Measurements from ENCODE around the gene BRCA1.
"Not testable (repeated sequence)": the region's sequence is repeated elsewhere in the genome, so short reads cannot be mapped to it uniquely, and the experiment has no call there.

The BRCA1 gene

DNA sequence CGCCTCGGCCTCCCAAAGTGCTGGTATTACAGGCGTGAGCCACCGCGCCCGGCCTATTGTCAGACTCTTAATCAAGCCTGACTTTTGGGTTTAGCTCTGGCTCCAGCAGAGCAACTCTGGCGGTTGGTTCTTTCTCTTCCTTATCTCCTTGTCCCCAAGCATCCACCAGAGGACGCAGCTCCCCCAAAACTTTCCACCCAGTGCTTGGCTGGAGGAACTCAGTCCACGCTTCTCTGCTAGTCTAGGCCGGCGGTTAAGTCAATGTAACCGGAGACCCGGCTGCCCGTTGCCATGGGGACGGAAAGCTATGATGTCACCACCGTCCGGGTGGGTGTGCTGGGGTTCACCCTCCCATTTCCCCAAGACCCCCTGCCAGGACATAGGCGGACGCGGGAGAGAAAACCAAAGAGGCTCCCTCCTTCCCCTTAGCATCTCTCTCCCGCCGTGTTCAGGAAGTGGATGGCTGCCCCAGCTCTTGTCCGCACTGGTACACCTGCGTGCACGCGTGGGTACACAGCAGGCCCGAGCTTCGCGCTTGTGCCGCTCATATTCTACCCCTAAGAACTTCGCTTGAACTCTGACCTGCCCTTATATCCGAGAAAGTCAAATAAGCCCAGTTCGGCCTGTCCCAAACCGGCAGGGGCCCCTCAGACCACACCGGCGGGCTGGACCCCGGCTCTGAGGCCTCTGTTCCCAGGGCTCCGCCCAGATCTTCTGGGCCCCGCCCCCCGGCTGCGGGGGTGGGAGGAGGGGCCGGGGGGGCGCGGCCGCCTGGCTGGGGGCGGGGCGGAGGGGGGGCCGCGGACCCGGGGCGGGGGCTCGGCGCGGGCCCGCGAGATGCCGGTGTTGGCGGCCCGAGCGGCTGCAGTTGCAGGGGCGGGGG is 100.5 kb downstream of the BRCA1 start, which contains the start of gene RND2:
TSS of gene RND2 (plus strand) at position 825 of the 883 bp plus-strand sequence. CDS start 117 bp downstream, outside the sequence.
- peak; percentile 86 for DNase-seq

DNA sequence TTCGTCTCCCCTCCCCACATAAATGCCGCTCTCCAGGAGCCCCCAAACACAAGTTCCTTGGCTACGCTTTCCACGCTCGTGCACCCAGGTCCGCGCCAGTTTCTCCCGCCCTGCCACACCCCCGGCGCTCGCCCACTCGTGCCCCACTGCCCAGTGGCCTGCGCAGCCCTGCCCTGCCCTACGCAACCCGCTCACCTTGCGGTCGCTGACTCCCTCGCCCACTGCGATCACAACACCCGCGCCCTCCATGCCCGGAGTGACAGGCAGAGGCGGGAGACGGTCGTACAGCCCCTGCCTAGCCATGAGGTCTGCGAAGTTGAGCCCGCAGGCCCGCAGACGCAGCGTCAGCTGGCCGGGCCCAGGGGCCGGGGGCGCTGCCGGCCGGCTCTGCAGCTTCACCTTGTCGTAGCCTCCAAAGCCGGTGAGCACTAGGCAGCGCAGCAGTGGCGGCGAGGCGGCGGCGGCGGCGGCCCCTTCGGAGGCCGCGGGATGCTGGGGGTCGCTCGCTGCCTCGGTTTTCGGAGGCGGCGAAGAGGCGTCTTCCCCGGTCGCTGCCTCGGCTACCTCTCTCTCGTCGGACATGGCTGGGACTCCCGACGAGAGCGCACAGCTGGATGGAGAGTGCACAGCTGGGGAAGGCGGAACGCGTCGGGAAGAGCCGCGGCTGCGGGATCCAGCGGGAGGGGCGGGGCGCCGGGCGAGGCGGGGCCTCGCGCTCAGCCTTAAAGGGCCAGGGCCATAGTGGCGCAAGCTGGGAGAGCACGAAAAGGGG is 103.2 kb downstream of the BRCA1 start, which contains the start of gene VAT1:
TSS of gene VAT1 (minus strand) at position 645 of the 772 bp plus-strand sequence. CDS start at position 582, 63 bp downstream.
- DNase-seq: peak; percentile 81

DNA sequence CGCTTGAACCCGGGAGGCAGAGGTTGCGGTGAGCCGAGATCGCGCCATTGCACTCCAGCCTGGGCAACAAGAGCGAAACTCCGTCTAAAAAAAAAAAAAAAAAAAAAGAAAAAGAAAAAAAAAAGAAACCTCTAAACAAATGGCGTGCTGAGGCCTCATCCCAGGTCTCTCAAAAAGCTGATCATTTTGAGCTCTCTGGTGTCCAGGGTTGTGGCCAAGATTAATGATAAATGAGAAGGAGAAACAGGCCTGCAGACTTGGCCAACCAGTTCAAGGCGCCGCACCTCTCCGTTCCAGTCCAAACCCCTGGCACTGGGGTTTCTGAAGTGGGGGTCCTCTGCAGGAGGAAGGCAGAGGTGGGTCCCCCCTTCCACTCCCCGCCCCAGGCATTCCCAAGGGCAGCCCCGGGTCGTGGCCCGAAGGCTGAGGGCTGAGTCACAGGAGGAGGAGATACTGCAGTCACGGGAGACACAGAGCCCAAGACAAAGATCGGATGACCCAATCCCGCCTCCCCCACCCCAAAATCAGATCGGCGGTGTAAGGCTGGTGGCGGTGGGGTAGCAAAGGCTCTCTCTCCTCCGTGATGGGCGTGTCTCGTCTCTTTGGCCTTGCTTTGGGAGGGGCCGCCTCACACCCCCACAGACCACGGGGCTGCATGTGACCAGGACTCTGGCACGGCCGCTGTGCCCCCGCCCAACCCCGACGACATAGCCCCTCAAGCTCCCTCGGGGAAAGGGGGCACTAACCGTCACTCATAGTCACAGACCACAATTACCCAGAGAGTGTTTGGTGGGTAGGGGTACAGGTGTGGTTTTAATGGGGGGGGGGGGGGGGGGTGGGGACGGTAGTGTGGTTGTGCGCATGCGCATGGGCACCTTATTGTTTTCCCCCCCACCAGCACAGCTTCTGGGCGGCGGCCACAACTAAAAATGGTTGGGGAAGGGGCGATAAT is 104.1 kb downstream of the BRCA1 start:
- peak; percentile 68 for DNase-seq

DNA sequence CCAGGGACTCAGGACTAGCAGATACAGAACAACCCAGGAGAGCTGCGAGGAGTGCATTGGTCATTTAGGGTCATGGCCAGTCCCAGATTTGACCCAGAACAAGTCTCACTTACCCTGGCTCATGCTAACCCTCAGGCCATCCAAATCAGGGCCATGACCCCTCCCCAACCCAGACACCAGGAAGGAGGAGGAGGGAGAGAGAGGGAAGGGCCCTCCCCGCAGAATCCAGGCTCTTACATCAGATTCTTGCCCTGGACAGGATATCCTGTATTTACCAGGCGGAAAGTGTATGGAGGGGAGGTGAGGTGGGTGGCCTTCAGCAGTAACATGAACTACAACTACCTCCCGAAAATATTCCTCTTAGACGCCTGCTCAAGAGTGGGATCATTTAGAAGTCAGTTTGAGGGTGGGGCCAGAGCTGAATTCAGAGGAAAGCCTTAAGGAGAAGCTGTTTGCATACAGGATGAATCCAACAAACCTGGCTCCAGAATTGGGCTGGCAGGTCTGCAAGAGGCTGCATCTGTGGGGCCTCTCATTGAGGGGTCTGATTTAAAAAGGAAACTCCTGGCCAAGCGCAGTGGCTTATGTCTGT is 105.0 kb downstream of the BRCA1 start:
- DNase-seq: no peak

DNA sequence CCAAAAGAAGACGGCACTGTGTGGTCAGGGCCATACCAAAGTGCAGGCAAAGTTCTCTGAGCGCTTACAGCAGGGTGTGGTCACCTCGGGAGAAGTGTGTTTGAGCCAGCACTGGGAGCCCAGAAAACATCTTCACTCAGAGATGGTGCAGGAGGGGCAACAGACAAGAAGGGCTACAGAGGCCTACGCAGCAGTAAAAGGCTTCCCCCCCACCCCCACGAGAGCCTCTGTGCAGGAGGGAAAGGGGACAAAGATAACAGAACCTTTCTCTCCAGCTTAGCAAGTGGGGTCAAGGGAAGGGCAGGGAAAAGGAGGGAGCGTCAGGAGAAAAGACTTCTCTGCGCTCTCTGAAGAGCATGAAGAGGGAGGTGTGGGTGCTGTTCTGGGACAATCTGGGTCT is 105.7 kb downstream of the BRCA1 start:
- DNase-seq: no peak

DNA sequence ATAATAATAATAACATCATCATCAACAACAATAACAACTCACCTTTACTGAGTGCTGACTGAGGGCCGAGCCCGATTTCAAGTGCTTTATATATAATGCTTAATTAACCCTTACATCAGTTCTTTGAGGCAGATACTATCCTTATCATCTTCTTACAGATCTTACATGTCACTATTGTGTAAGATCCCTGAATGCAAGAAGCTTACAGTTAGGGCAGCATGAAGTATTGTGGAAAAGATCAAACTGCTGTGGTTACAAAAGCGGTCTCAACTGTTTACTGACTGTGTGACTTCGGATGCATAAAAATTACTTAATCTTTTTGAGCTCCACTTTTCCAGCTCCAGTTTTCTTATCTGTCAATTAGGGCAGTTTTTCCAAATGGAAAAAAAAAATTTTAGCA is 106.2 kb downstream of the BRCA1 start:
- DNase-seq: no peak

DNA sequence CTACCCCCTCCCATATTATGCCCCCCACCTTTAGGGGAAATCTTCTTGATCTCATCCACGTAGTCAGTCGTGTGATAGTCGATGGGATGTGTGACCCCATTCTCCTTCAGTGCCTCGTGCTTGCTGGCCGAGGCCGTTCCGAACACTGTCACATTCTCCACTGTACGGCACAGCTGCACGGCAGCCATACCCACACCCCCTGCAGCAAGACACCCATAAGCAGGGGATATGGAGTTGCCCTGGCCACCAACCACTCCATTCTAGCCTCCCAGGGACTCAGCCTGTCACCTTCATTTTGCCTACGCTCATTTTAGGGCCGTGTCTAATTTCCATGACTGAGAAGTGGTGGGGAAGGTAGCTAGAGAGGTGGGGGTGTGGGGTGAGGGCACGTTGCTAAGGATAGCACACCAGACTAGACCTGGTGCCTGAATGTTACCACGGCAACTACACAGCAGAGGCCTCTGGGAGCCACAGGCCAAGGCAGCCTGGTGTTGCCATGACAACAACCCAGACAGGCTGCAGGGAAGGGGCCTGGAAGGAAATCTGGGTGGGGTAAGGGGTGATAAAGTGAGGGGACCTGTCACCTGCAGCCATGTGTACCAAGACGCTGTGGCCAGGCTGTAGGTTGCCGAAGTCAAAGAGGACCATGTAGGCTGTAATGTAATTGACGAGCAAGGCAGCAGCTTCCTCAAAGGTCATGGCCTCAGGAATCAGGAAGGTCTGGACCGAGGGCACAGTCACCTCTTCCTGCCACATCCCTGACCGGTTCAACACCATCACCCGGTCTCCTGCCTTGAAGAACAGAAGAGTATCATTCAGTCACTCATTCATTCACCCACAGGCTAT is 106.9 kb downstream of the BRCA1 start:
- peak; percentile 22 for DNase-seq

DNA sequence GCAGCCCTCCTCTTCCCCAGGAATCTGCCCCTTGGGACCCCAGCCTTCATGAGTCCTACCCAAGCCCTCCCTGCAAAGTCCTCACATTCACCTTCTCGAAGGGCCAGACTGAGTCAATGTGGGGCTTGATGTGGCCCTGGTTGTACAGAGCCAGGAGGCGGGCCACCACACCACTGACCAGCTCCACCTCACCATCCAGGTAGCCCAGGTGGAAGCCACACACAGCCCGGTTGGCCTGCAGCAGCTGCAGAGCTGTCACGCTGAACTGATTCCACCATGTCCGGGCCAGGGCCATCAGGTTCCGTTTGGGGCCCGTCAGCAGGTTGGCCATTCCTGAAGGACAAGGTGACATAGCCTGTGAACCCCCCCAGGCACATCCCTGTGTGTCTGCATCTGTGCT is 108.9 kb downstream of the BRCA1 start:
- DNase-seq: no peak

DNA sequence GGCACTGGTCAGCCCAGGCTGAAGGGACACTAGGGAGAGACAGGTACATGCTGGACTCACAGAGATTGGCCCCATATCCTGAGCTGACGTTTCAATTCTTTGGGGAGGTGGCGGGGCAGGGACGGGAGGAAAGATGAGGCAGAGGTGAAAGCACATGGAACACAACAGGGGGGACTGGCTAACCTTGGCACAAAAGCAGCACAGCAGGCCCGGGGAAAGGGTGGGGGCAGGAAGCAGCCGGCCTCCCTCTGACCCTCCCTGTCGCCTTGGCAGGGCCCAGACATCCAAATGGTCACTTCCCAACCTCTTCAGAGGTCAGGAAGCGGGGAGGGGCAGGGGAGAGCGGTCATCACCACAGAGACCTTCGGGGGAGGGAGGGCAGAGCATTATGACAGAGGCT is 109.6 kb downstream of the BRCA1 start:
- no peak for DNase-seq

DNA sequence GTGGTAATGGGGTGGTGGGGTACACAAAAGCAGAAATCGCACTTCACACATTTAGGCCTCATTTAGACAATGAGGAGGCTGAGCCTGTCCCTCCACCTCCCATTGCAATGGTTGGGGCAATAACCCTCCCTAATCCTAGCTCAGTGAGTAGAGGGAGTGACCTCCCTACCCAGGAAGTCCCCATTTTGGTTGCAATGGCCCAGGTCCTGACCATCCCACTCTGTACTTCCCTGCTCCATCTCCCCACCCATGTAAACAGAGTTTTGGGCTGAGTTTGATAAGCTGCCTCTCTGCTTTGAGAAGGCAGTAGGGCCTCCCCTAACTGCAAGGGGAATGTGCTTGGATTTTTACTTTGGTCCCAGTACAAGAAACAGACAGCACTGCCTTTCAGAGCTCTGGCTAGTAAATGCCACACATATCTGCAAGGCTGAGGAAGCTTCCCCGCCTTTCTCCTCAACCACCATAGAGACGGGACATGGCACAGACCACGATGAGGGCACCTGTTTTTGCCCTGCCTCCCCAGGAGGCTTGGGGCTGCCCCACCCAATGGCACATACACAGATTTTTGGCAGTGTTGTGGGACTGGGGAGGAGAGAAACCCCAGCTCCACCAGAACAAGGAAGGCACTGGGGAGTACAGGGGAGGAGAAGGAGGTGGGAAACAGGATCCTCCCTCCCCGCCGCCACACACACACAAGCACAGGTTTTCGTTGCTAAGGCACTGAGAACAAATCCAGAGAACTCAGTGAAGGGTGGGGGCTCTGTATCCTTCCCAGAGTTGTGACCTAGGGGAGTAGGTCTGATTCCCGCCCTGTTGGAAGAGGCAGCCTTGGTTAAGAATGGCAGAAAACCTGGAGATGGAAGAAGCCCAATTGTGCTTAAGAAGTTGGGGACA is 110.3 kb downstream of the BRCA1 start:
- no peak for DNase-seq

DNA sequence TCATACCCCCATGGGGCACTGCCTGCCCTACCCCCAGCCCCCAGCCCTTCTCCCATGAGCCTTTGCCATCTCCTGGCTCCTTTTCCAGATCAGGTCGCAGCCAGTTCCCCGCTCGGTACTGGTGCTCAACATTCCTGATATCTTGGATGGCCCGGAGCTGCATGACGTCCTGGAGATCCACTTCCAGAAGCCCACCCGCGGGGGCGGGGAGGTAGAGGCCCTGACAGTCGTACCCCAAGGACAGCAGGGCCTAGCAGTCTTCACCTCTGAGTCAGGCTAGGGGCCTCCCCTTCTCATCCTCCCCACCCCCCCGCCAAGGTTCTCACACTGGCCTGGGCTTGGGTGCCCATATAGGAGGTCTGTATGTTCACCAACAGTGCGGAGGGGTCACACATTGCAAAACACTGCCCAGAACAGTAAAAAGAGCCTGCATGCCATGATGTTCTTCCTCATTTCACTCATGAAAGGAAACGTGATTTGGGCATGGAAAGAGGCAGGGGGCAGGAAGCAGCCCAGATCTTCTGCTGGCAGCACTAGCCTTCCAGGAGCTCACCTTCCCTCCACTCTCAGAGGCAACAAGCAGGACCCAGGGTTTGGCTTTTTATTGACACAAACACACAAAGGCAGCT is 111.0 kb downstream of the BRCA1 start:
- no peak for DNase-seq

DNA sequence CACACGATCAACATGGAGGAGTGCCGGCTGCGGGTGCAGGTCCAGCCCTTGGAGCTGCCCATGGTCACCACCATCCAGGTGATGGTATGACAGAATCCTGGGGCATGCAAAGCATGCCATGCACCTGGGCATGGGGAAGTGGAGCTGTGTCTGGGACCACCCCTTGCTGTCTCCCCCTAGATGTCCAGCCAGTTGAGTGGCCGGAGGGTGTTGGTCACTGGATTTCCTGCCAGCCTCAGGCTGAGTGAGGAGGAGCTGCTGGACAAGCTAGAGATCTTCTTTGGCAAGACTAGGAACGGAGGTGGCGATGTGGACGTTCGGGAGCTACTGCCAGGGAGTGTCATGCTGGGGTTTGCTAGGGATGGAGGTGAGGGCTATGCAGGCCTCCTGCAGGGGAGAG is 111.9 kb downstream of the BRCA1 start:
- DNase-seq: no peak

DNA sequence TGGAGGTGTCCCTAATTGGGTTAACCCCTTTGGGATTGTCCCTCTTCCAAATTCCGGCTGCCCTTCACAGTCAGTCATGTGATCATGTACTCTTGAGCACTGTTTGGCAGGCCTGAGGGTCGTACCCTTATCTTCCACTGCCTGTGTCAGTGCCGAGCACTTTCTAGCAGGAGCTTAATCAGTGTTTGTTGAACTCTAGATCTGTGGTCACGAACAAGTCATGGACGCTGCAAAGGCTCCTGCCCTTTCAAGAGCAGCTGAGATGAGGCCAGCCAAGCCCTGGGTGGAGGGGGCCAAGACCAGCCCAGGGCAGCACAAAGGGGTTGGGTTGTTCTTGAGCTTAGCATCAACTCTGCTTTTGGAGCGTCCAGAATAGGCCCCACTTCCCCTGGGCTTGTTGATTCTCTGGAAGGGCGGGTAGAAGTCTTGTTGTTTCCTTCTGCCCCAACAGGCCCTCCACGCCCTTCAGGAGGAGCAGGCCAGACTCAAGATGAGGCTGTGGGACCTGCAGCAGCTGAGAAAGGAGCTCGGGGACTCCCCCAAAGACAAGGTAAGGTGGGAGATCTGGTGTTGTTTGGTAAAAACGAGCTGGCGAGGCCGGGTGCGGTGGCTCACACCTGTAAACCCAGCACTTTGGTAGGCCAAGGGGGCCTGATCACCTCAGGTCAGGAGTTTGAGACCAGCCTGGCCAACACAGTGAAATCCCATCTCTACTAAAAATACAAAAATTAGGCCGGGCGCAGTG is 113.3 kb downstream of the BRCA1 start:
- DNase-seq: no peak

DNA sequence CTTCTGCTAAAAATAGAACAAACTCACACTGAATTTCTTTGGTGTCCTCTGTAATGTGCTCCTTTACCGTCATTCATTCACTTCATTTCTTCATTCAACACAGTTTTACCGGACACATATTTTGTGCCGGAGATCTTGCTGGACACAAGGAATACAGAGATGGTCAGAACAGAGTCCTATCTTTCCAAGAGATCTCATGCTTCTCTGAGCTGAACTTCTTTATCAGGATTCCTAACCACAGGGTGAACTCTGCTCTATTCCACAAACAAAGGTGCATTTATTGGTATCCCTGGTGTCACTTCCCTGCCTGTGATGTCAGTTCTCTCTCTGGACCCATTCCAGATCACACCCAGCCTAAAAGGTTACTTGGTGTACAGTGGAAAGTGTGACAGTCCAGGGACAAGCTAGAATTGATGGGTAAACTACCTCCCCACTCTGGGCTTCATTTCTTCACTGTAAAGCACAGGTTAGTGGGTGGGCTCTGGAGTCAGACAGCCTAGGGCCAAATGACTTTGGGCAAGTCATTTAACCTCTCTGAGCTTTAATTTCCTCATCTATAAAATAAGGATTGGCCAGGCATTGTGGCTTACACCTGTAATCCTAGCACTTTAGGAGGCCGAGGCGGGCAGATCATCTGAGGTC is 114.4 kb downstream of the BRCA1 start:
- no peak for DNase-seq

DNA sequence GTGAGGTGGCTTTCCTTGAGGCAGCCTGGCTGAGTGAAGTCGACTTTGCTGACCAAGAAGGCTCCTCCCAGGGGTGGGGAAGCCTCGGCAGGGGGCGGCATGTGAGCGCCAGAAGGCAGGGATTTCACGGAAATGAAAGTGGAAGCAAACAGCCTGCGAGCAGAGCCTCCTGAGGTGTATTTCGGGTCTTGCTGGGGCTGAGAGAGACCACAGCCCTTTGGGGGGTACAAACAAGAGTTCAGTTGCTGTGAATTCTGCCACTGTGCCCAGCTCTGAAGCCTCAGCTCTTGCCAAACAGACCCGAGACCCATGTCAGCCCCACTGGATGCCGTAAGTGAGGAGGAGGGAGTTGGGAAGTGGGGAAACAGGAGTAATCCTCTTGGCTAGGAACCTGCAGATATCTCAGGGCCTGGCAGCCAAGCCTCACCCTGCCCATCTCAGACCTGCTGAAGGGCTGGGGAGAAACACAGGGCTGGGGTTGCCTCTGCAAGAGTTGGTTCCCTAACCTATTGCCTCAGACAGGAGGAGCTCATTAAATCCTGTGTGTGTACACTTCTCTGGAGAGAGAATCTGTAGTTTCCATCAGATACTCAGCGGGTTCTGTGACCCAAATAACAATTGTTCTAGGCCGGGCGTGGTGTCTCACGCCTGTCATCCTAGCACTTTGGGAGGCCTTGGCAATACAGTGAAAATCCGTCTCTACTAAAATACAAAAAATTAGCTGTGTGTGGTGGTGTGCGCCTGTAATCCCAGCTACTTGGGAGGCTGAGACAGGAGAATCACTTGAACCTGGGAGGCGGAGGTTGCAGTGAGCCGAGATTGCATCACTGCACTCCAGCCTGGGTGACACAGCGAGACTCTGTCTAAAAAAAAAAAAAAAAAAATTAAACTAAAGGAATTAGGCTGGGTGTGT is 118.3 kb downstream of the BRCA1 start, which contains the start of gene IFI35:
TSS of gene IFI35 (plus strand) at position 146 of the 913 bp plus-strand sequence. CDS start at position 310, 164 bp downstream.
- peak; percentile 90 for DNase-seq

DNA sequence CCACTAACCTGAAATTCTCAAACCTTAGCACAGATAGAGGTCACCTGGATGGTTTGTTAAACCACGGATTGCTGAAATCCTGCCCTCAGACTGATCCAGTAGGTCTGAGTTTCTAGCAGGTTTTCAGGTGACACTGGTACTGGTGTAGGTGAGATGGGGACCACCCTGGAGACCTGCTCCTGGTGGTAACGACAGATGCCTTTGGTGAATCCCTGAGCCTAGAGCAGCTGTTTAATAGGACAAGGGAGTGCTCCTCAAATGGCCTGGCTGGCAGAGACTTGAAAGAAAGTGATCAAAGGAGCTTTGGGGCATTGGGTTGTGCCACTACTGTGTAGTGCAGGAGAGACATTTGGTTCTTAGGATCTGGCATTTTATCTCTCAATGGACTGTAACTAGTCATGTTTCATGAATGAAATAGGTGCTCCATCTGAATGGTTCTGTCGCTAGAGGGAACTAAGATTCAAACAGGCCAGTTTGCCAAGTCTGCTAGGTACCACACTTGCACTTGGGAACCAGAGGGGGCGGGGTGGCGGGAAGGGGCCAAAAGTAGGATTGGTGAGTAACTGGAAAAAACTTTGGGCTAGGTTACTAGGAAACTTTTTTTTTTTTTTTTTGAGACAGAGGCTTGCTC is 121.5 kb downstream of the BRCA1 start:
- DNase-seq: no peak

DNA sequence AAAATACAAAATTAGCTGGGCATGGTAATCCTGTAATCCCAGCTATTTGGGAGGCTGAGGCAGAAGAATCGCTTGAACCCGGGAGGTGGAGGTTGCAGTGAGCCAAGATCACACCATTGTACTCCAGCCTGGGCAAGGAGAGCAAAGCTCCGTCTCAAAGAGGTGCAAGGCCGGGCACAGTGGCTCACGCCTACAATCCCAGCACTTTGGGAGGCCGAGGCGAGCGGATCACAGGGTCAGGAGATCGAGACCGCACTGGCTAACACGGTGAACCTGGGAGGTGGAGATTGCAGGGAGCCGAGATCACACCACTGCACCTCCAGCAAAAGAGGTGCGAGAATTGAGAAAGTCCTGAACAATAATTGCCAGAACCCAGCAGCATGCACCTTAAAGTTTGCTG is 124.3 kb downstream of the BRCA1 start:
- DNase-seq: not testable (repeated sequence)

All from CD4-positive, alpha-beta T cell treated with Interleukin-6 for 4 hours (primary cell).